SK-N-SH treated with all-trans-retinoic acid at 6 μM for 48 hours (cell line): Measurements from ENCODE around the gene XPO6.

Experiments used
- CSDC2 ChIP-seq: fragments of 250-450 bp; sonication (Bioruptor Pico); IDR thresholded peaks from 2 replicates; pipeline ENCODE4 v1.5.0; 2020; ENCODE audit warnings: mild to moderate bottlenecking, moderate library complexity
- RARB ChIP-seq: fragments of 250-450 bp; sonication (Bioruptor Pico); IDR thresholded peaks from 2 replicates; pipeline ENCODE4 v1.8.0; 2021; ENCODE audit warnings: mild to moderate bottlenecking, moderate library complexity
- SNAI2 ChIP-seq: fragments of 250-450 bp; sonication (Bioruptor Pico); IDR thresholded peaks from 2 replicates; pipeline ENCODE4 v1.5.0; 2020; ENCODE audit warnings: mild to moderate bottlenecking, moderate library complexity
- TOX ChIP-seq: fragments of 250-450 bp; sonication (Bioruptor Pico); IDR thresholded peaks from 2 replicates; pipeline ENCODE4 v1.8.0; 2021; ENCODE audit warnings: mild to moderate bottlenecking, moderate library complexity, borderline replicate concordance
- ZFP3 ChIP-seq: fragments of 250-450 bp; sonication (Bioruptor Pico); IDR thresholded peaks from 2 replicates; pipeline ENCODE4 v1.5.0; 2020; ENCODE audit warnings: mild to moderate bottlenecking, moderate library complexity
- TF ChIP-seq, protein P1 (sequence below): fragments of 250-450 bp; sonication (Bioruptor Pico); IDR thresholded peaks from 2 replicates; pipeline ENCODE4 v1.8.0; 2020; ENCODE audit warnings: mild to moderate bottlenecking, moderate library complexity, borderline replicate concordance
- TF ChIP-seq, protein P2 (sequence below): fragments of 250-450 bp; sonication (Bioruptor Pico); IDR thresholded peaks from 2 replicates; pipeline ENCODE4 v1.8.0; 2021; ENCODE audit warnings: low read depth, mild to moderate bottlenecking, moderate library complexity, borderline replicate concordance

DNA sequence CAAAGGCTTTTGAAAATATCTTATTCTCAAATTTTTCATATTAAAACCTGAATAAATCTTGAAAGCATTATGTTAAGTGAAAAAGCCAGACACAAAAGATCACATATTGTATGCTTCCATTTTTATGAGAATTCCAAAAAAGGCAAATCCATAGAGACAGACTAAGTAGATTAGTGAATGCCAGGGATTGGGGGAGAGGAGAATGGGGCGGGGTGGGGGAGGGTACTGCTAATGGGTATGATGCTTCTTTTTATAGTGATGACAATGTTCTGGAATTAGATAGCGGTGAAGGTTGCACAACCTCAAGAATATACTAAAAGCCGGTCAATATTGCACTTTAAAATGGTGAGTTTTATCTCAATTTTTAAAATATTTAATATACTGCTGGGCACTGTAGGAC is 44.0 kb downstream of the XPO6 start:
- no peak for TF ChIP-seq CSDC2 (CRISPR knock-in tag)
- TF ChIP-seq ZFP3 (CRISPR knock-in tag), result no peak
- TF ChIP-seq, protein P1, sequence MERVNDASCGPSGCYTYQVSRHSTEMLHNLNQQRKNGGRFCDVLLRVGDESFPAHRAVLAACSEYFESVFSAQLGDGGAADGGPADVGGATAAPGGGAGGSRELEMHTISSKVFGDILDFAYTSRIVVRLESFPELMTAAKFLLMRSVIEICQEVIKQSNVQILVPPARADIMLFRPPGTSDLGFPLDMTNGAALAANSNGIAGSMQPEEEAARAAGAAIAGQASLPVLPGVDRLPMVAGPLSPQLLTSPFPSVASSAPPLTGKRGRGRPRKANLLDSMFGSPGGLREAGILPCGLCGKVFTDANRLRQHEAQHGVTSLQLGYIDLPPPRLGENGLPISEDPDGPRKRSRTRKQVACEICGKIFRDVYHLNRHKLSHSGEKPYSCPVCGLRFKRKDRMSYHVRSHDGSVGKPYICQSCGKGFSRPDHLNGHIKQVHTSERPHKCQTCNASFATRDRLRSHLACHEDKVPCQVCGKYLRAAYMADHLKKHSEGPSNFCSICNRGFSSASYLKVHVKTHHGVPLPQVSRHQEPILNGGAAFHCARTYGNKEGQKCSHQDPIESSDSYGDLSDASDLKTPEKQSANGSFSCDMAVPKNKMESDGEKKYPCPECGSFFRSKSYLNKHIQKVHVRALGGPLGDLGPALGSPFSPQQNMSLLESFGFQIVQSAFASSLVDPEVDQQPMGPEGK (CRISPR knock-in tag), result no peak
- TF ChIP-seq SNAI2 (CRISPR knock-in tag), result no peak
- TF ChIP-seq, protein P2, sequence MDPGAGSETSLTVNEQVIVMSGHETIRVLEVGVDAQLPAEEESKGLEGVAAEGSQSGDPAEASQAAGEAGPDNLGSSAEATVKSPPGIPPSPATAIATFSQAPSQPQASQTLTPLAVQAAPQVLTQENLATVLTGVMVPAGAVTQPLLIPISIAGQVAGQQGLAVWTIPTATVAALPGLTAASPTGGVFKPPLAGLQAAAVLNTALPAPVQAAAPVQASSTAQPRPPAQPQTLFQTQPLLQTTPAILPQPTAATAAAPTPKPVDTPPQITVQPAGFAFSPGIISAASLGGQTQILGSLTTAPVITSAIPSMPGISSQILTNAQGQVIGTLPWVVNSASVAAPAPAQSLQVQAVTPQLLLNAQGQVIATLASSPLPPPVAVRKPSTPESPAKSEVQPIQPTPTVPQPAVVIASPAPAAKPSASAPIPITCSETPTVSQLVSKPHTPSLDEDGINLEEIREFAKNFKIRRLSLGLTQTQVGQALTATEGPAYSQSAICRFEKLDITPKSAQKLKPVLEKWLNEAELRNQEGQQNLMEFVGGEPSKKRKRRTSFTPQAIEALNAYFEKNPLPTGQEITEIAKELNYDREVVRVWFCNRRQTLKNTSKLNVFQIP (CRISPR knock-in tag), result no peak
- no peak for TF ChIP-seq RARB (CRISPR knock-in tag)
- TF ChIP-seq TOX, result no peak
